Body of pancreas (tissue), 4 donors: Measurements from ENCODE around the gene COX8A. TPM values are rescaled to one million over a fixed set of nuclear protein-coding genes. Genes with fewer than 3 reads are reported as not detected.

Source experiments
- ATAC-seq: fragments of 150-250 bp; one replicate; pipeline ENCODE4 v1.9.1; 2016
- DNase-seq, 4 donors: peaks; one replicate each; pipeline ENCODE4 v3.0.0-alpha.2; 2019
- H3K27ac ChIP-seq, 4 donors: fragments of 200-600 bp; sonication (generic); 1 replicate in 3 of 4; 2 replicates in 1 of 4; pipeline versions ENCODE4 v1.5.1 to v1.6.1; 2016 to 2019; ENCODE audit warnings: mild to moderate bottlenecking in 1 of 4, mixed read lengths in 1 of 4, moderate library complexity in 1 of 4
- H3K27me3 ChIP-seq, 2 donors: fragments of 200-600 bp; sonication (generic); one replicate each; pipeline ENCODE4 v1.6.0; 2016; ENCODE audit warnings: mild to moderate bottlenecking in 1 of 2
- H3K36me3 ChIP-seq, 2 donors: fragments of 200-600 bp; sonication (generic); replicated peaks in 1 of 2; 2 replicates each; pipeline ENCODE4 v1.5.1; 2016; ENCODE audit warnings: low read depth in 2 of 2; ENCODE audit not compliant: insufficient read depth in 1 of 2
- H3K4me1 ChIP-seq: fragments of 200-600 bp; sonication (generic); one replicate; pipeline ENCODE4 v1.6.0; 2016
- H3K4me3 ChIP-seq, 2 donors: fragments of 200-600 bp; sonication (generic); 1 replicate in 1 of 2; 2 replicates in 1 of 2; pipeline ENCODE4 v1.5.1; 2016 to 2019
- H3K9me3 ChIP-seq, 3 donors: fragments of 200-600 bp; sonication (generic); 1 replicate in 2 of 3; 2 replicates in 1 of 3; pipeline ENCODE4 v1.5.1; 2016
- CTCF ChIP-seq, 7 experiments: fragments of 450-650 bp in 4 of 7; fragments of 200-600 bp in 3 of 7; sonication (generic) in 3 of 7; IDR thresholded peaks; one replicate each; pipeline ENCODE4 v1.5.1; 2016 to 2019; ENCODE audit warnings: antibody characterized with exemption in 7 of 7
- POLR2A ChIP-seq, 3 donors: fragments of 450-650 bp; IDR thresholded peaks; one replicate each; pipeline ENCODE4 v1.6.1; 2016; ENCODE audit warnings: antibody characterized with exemption in 3 of 3, mild to moderate bottlenecking in 2 of 3
- WGBS, 2 donors: methylation state at CpG; one replicate each; pipeline ENCODE4 v1.1.5; 2017; 5-methylcytosine and 5-hydroxymethylcytosine counted together
- intact Hi-C: fragments of 100-400 bp; cut with DNase I; formaldehyde crosslinking; loops from one replicate; pipeline ENCODE4 v1.15.1; 2023
- total RNA-seq, 2 donors: library from RNA; depleted of rRNA; stranded (reverse); fragments of >200 nt; gene quantifications; one replicate each; pipeline ENCODE4 v1.1.0, GENCODE V29; 2016

COX8A gene
- total RNA-seq, 2 donors from 2014 or later: 51.9 to 184 TPM

- Histone ChIP-seq H3K4me3 (no peak overlapping the region), H3K4me1 (peaks cover 40% of the 10 kb centered on the region), H3K36me3 (peaks cover 8 to 9% of the 10 kb centered on the region in 2 donors), H3K27ac (no peak overlapping the region), H3K9me3 (no peaks in the 10 kb centered on the region), H3K27me3 (no peaks in the 10 kb centered on the region)
- intact Hi-C loops: loop anchor here (2.0 kb wide), 1 partner anchor 153 kb away; no protein-coding TSS in a partner anchor
- ATAC-seq (peak; percentile 65), DNase-seq (peak; percentile 53 to 73 (median 63))
- peak; percentile 45 to 94 (median 81) for TF ChIP-seq CTCF (IDR thresholded peaks at IDR 0.05)
- TF ChIP-seq POLR2A (IDR thresholded peaks at IDR 0.05): no peak
- 19 to 20% methylated on average over 18 to 50 of the region's 67 CpGs for WGBS, 2 donors
Measured at GRCh38 chr11:64000026-64000739, 25.8 kb downstream of the COX8A start.

GRCh38 chr11:64000740-64001483 is 26.5 kb downstream of the COX8A start:
- no peaks in the 10 kb centered on the region for H3K9me3 ChIP-seq
- 44 to 84% methylated on average over 10 to 60 of the region's 60 CpGs for WGBS, 2 donors
- H3K27me3 ChIP-seq: no peaks in the 10 kb centered on the region
- H3K4me1 ChIP-seq: peaks cover 48% of the 10 kb centered on the region
- intact Hi-C loops: loop anchor here (2.0 kb wide), 1 partner anchor 152 kb away; no protein-coding TSS in a partner anchor
- ATAC-seq (no peak), DNase-seq (no peak)
- no peak overlapping the region for H3K4me3 ChIP-seq
- no peak overlapping the region for H3K27ac ChIP-seq
- peaks cover 8 to 9% of the 10 kb centered on the region in 2 donors for H3K36me3 ChIP-seq
- TF ChIP-seq POLR2A (IDR thresholded peaks at IDR 0.05) (no peak), CTCF (IDR thresholded peaks at IDR 0.05) (peak in 1 of 7 experiments; percentile 5)

GRCh38 chr11:64001484-64002420 is 27.3 kb downstream of the COX8A start:
- 62 to 75% methylated on average over 9 to 23 of the region's 23 CpGs for WGBS, 2 donors
- intact Hi-C loops: loop anchor here (2.0 kb wide), 1 partner anchor 151 kb away; no protein-coding TSS in a partner anchor
- peaks cover 6% of the 10 kb centered on the region in 2 donors for H3K36me3 ChIP-seq
- H3K27ac ChIP-seq: no peak overlapping the region
- no peaks in the 10 kb centered on the region for H3K9me3 ChIP-seq
- no peak for DNase-seq
- peaks cover 55% of the 10 kb centered on the region for H3K4me1 ChIP-seq
- no peaks in the 10 kb centered on the region for H3K27me3 ChIP-seq
- no peak overlapping the region for H3K4me3 ChIP-seq
- ATAC-seq: no peak
- TF ChIP-seq CTCF (IDR thresholded peaks at IDR 0.05): no peak
- TF ChIP-seq POLR2A (IDR thresholded peaks at IDR 0.05): no peak

- 68 to 75% methylated on average over 16 of the region's 23 CpGs for WGBS, 2 donors
- DNase-seq (peak; percentile 26 to 53 (median 35)), ATAC-seq (peak; percentile 28)
- peak overlapping the region; percentile 47 to 72 (median 57) for H3K27ac ChIP-seq
- no peak overlapping the region for H3K4me3 ChIP-seq
- H3K36me3 ChIP-seq: no peaks in the 10 kb centered on the region
- TF ChIP-seq POLR2A (IDR thresholded peaks at IDR 0.05) (peak in 2 of 3 donors; percentile 9 to 14), CTCF (IDR thresholded peaks at IDR 0.05) (no peak)
- no peaks in the 10 kb centered on the region for H3K9me3 ChIP-seq
- H3K4me1 ChIP-seq: peaks cover 74% of the 10 kb centered on the region
- H3K27me3 ChIP-seq: no peaks in the 10 kb centered on the region
- intact Hi-C loops: no loop called here
Measured at GRCh38 chr11:64003807-64004589, 29.6 kb downstream of the COX8A start.
